Stimulated activated memory B cell treated with anti-CD40 and anti-IgM and Interleukin-4, amounts not matched to agents 10 μg/mL and 1 μg/mL and 100 μg/mL, for 72 hours (primary cell): ENCODE measurements around the gene PRSS2.

Source experiments
- ATAC-seq: fragments of 150-1000 bp; cut with Tn5 transposase; 2 replicates; pipeline ENCODE4 v1.10.0; 2021
- H3K27ac Mint-ChIP-seq: one replicate; pipeline ENCODE4 v1.8.0; 2022; ENCODE audit warnings: mild to moderate bottlenecking, mixed read lengths
- H3K27me3 Mint-ChIP-seq: one replicate; pipeline ENCODE4 v1.8.0; 2022; ENCODE audit warnings: mixed read lengths
- H3K36me3 Mint-ChIP-seq: one replicate; pipeline ENCODE4 v1.8.0; 2022; ENCODE audit warnings: mixed read lengths
- H3K4me1 Mint-ChIP-seq: one replicate; pipeline ENCODE4 v1.8.0; 2022; ENCODE audit warnings: mixed read lengths
- H3K4me3 Mint-ChIP-seq: one replicate; pipeline ENCODE4 v1.8.0; 2022; ENCODE audit warnings: mild to moderate bottlenecking, moderate library complexity, mixed read lengths
- H3K9me3 Mint-ChIP-seq: one replicate; pipeline ENCODE4 v1.8.0; 2022; ENCODE audit warnings: mixed read lengths

PRSS2 gene

GRCh38 chr7:142788303-142789289 lies 17.8 kb downstream of the PRSS2 start:
- H3K4me3 Mint-ChIP-seq, result no peak overlapping the region
- no peaks in the 10 kb centered on the region for H3K9me3 Mint-ChIP-seq
- no peaks in the 10 kb centered on the region for H3K36me3 Mint-ChIP-seq
- peaks cover 72% of the 10 kb centered on the region for H3K4me1 Mint-ChIP-seq
- peak overlapping the region; percentile 99 for H3K27ac Mint-ChIP-seq
- no peaks in the 10 kb centered on the region for H3K27me3 Mint-ChIP-seq
- ATAC-seq, result no peak

- Mint-ChIP-seq H3K9me3 (no peaks in the 10 kb centered on the region), H3K4me1 (peaks cover 73% of the 10 kb centered on the region), H3K27ac (peak overlapping the region; percentile 99), H3K4me3 (no peak overlapping the region), H3K27me3 (no peaks in the 10 kb centered on the region), H3K36me3 (no peaks in the 10 kb centered on the region)
- no peak for ATAC-seq
These were observed 18.7 kb downstream of the PRSS2 start for GRCh38 chr7:142789441-142789840.

GRCh38 chr7:142790056-142790455 lies 19.3 kb downstream of the PRSS2 start:
- Mint-ChIP-seq H3K27ac (peak overlapping the region; percentile 99), H3K9me3 (no peaks in the 10 kb centered on the region), H3K27me3 (no peaks in the 10 kb centered on the region), H3K4me1 (peaks cover 79% of the 10 kb centered on the region), H3K36me3 (no peaks in the 10 kb centered on the region), H3K4me3 (no peak overlapping the region)
- no peak for ATAC-seq

DNA sequence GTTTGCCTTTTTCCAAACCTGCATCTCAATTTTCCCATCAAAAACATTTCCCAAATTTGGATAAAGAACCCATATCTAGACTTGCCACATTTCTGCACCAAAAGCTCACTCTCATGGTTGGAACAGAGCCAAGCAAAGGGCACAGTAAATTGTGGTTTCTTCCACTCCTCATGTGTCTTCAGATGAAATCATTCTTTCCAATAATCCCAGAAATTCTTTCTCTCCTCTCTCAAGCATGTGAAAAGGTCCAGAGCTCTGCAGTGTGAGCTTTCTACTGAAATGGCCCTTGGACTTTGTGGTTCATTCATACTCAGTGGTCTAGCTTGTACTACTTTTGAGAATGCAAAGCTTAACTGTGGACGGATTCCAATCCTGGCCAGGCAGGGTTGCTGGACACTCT lies 19.8 kb downstream of the PRSS2 start:
- H3K4me3 Mint-ChIP-seq, result no peak overlapping the region
- H3K27me3 Mint-ChIP-seq, result no peaks in the 10 kb centered on the region
- H3K27ac Mint-ChIP-seq, result peak overlapping the region; percentile 99
- no peak for ATAC-seq
- H3K9me3 Mint-ChIP-seq, result no peaks in the 10 kb centered on the region
- no peaks in the 10 kb centered on the region for H3K36me3 Mint-ChIP-seq
- peaks cover 84% of the 10 kb centered on the region for H3K4me1 Mint-ChIP-seq

GRCh38 chr7:142791502-142791901 lies 20.7 kb downstream of the PRSS2 start:
- ATAC-seq, result no peak
- Mint-ChIP-seq H3K36me3 (peaks cover 6% of the 10 kb centered on the region), H3K4me1 (peaks cover 87% of the 10 kb centered on the region), H3K4me3 (no peak overlapping the region), H3K27me3 (no peaks in the 10 kb centered on the region), H3K27ac (peak overlapping the region; percentile 99), H3K9me3 (no peaks in the 10 kb centered on the region)

GRCh38 chr7:142792129-142792528 lies 21.4 kb downstream of the PRSS2 start:
- Mint-ChIP-seq H3K27me3 (no peaks in the 10 kb centered on the region), H3K27ac (peak overlapping the region; percentile 99), H3K4me3 (no peak overlapping the region), H3K4me1 (peaks cover 81% of the 10 kb centered on the region), H3K9me3 (no peaks in the 10 kb centered on the region), H3K36me3 (peaks cover 7% of the 10 kb centered on the region)
- ATAC-seq, result no peak

DNA sequence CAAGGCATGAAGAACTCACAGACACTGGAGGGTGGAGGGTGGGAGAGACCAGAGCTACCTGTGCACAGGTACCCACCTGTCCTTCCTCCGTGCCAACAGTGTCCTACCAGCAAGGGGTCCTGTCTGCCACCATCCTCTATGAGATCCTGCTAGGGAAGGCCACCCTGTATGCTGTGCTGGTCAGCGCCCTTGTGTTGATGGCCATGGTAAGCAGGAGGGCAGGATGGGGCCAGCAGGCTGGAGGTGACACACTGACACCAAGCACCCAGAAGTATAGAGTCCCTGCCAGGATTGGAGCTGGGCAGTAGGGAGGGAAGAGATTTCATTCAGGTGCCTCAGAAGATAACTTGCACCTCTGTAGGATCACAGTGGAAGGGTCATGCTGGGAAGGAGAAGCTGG lies 21.8 kb downstream of the PRSS2 start:
- H3K27ac Mint-ChIP-seq, result peak overlapping the region; percentile 99
- peaks cover 76% of the 10 kb centered on the region for H3K4me1 Mint-ChIP-seq
- ATAC-seq, result no peak
- no peaks in the 10 kb centered on the region for H3K9me3 Mint-ChIP-seq
- H3K27me3 Mint-ChIP-seq, result no peaks in the 10 kb centered on the region
- H3K4me3 Mint-ChIP-seq, result no peak overlapping the region
- H3K36me3 Mint-ChIP-seq, result peaks cover 12% of the 10 kb centered on the region

DNA sequence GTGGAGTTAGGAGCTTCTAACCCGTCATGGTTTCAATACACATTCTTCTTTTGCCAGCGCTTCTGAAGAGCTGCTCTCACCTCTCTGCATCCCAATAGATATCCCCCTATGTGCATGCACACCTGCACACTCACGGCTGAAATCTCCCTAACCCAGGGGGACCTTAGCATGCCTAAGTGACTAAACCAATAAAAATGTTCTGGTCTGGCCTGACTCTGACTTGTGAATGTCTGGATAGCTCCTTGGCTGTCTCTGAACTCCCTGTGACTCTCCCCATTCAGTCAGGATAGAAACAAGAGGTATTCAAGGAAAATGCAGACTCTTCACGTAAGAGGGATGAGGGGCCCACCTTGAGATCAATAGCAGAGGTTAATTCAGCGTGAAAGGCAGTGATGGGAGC lies 22.4 kb downstream of the PRSS2 start:
- Mint-ChIP-seq H3K9me3 (no peaks in the 10 kb centered on the region), H3K36me3 (peaks cover 16% of the 10 kb centered on the region), H3K4me3 (no peak overlapping the region), H3K27ac (peak overlapping the region; percentile 99), H3K27me3 (no peaks in the 10 kb centered on the region), H3K4me1 (peaks cover 70% of the 10 kb centered on the region)
- no peak for ATAC-seq

DNA sequence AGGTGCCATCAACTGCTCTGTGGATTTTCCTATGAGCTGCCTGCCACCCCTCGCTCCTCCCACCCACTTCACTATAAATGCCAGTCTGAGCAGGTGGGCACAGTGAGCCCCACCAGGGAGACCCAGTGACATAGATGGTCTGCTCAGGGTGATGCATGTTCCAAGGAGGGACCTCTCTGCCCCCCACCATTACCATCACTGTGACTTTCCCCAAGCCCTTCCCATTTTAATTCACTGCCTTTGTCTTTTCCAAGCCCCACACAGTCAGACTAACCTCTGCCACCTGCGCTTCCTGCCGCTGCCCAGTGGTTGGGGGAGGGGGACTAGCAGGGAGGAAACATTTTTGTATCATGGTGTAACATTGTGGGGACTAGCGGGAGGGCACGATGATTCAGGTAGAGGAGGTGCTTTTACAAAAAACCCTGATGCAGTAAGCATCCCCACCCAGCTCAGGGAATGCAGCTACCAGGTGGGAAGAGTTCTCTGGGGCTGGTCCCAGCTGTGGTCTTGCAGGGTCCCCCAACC lies 24.6 kb downstream of the PRSS2 start:
- Mint-ChIP-seq H3K27me3 (no peaks in the 10 kb centered on the region), H3K9me3 (no peaks in the 10 kb centered on the region), H3K36me3 (peaks cover 36% of the 10 kb centered on the region), H3K27ac (peak overlapping the region; percentile 99), H3K4me1 (peaks cover 71% of the 10 kb centered on the region), H3K4me3 (peak overlapping the region; percentile 93)
- peak; percentile 50 for ATAC-seq

DNA sequence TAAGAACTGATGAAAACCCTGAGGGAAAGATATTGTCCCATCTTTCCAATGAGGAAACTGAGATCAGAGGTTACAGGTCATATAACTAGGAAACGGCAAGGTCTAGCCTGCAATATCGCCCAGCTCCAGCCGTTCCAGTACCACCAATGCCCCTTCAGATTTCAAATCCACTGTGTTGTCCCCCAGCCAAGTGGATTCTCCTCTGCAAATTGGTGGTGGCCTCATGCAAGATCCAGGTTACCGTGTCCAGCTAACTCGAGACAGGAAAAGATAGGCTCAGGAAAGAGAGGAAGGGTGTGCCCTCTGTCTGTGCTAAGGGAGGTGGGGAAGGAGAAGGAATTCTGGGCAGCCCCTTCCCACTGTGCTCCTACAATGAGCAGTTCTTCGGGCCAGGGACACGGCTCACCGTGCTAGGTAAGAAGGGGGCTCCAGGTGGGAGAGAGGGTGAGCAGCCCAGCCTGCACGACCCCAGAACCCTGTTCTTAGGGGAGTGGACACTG lies 25.3 kb downstream of the PRSS2 start:
- Mint-ChIP-seq H3K4me1 (peaks cover 70% of the 10 kb centered on the region), H3K27me3 (no peaks in the 10 kb centered on the region), H3K27ac (peak overlapping the region; percentile 99), H3K36me3 (peaks cover 42% of the 10 kb centered on the region), H3K9me3 (no peaks in the 10 kb centered on the region), H3K4me3 (peak overlapping the region; percentile 93)
- ATAC-seq, result no peak

- Mint-ChIP-seq H3K9me3 (no peaks in the 10 kb centered on the region), H3K27me3 (no peaks in the 10 kb centered on the region), H3K4me3 (peak overlapping the region; percentile 93), H3K36me3 (peaks cover 45% of the 10 kb centered on the region), H3K27ac (peak overlapping the region; percentile 99), H3K4me1 (peaks cover 73% of the 10 kb centered on the region)
- ATAC-seq, result peak; percentile 61
These were observed 26.0 kb downstream of the PRSS2 start for GRCh38 chr7:142796501-142797390.

GRCh38 chr7:142797391-142798377 lies 26.9 kb downstream of the PRSS2 start:
- peaks cover 75% of the 10 kb centered on the region for H3K4me1 Mint-ChIP-seq
- no peaks in the 10 kb centered on the region for H3K27me3 Mint-ChIP-seq
- peaks cover 55% of the 10 kb centered on the region for H3K36me3 Mint-ChIP-seq
- H3K9me3 Mint-ChIP-seq, result no peaks in the 10 kb centered on the region
- H3K4me3 Mint-ChIP-seq, result peak overlapping the region; percentile 93
- peak; percentile 71 for ATAC-seq
- H3K27ac Mint-ChIP-seq, result peak overlapping the region; percentile 99

DNA sequence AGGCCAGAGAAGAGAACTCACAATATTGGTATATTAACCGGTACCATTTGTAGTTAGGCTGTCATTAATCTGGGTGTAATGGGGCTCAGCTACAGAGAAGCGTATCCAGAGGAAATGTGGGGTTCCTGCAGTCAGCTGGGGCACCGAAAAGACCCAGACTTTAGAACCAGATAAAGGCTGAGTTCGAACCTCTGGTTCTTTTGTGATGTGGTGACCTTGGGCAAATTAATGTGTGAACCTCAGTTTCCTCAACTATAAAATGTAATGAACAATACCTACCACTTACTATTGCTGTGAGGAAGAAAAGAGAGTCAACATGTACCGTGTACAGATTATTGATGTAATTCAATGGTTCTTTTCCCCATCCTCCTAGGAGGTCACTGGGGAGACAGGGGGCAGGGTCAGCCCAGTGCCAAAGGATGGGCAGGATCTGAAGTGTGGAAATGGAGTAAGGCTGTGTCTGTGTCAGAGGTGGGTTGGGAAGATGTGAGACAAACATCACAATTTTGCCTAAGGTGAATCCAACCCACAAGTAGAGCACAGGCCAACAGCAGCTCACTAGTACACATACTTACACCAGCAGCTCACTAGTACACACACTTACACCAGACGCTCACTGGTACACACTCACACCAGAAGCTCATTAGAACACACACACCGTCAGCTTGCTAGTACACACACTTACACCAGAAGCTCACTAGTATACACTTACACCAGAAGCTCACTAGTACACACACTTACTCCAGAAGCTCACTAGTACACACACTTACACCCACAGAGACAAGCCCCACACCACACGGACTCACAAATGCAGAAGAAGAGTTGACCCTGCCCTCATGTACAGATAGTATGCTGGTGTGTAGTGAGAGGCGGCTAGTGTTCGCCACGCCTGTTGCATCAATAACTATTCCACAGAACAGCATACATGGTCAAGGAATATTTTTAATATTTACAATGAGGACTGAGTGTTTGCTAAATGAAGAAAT lies 28.0 kb downstream of the PRSS2 start:
- Mint-ChIP-seq H3K27me3 (no peaks in the 10 kb centered on the region), H3K27ac (peak overlapping the region; percentile 99), H3K9me3 (no peaks in the 10 kb centered on the region), H3K4me1 (peaks cover 73% of the 10 kb centered on the region), H3K36me3 (peaks cover 64% of the 10 kb centered on the region), H3K4me3 (peak overlapping the region; percentile 93)
- ATAC-seq, result peak; percentile 5
